ENCODE data around the gene ENOX1.

- TF ChIP-seq, protein P1, sequence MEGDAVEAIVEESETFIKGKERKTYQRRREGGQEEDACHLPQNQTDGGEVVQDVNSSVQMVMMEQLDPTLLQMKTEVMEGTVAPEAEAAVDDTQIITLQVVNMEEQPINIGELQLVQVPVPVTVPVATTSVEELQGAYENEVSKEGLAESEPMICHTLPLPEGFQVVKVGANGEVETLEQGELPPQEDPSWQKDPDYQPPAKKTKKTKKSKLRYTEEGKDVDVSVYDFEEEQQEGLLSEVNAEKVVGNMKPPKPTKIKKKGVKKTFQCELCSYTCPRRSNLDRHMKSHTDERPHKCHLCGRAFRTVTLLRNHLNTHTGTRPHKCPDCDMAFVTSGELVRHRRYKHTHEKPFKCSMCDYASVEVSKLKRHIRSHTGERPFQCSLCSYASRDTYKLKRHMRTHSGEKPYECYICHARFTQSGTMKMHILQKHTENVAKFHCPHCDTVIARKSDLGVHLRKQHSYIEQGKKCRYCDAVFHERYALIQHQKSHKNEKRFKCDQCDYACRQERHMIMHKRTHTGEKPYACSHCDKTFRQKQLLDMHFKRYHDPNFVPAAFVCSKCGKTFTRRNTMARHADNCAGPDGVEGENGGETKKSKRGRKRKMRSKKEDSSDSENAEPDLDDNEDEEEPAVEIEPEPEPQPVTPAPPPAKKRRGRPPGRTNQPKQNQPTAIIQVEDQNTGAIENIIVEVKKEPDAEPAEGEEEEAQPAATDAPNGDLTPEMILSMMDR (IDR thresholded peaks at IDR 0.05) = no peak
- TF ChIP-seq EP300 (IDR thresholded peaks at IDR 0.05) = no peak
Measured at GRCh38 chr13:43751624-43752023, 35.1 kb downstream of the ENOX1 start.
